Measurements from ENCODE around the gene MOXD1. TPM values are rescaled to one million over a fixed set of nuclear protein-coding genes. Genes with fewer than 3 reads are reported as not detected.

The MOXD1 gene
- total and polyA plus RNA-seq, 2 of the 8 experiments (the other 6 are each of a cell fraction or from before 2014, with no cell fraction given): 1.6 to 3.5 TPM

DNA sequence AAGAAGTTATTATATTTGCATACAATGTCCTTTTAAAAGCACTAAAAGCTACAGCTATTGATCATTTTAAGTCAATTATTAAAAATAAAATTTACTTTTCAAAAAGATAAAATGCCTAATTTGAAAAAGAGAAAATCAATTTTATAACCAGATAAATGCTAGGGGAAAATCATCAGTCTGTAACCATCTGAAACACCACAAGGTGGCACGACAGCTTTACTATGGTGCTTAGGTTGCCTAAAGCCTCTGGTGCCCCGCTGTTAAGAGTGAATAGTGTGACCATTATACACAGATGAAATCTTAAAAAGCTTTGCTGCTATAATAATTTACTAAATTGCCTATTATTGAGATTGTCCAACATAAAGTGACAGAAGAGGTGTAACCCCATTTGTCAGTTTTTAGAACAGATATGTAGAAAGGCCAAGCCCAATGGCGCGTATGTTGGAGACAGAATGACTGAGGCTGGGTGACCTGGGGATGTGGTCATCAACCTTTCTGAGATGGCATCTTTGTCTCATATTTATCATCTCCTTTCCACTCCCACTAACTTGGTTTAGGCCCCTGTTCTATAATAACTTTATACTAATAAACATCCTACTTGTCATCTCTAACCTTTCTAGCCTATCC lies 100.8 kb downstream of the MOXD1 start:
- Histone ChIP-seq H3K14ac (ENCODE audit: insufficient read length) (no peak overlapping the region), H3K23ac (ENCODE audit: insufficient read length) (no peak overlapping the region), H3K4me2 (ENCODE audit: insufficient read depth in 1 of 2, low read depth in 2 of 2, low read length in 2 of 2) (no peak overlapping the region), H4K5ac (ENCODE audit: insufficient read length, low read depth, low read length) (no peak overlapping the region), H3K56ac (replicated peaks; ENCODE audit: insufficient read length, low read depth, low read length) (no peak overlapping the region), H4K20me1 (replicated peaks in 1 of 2; ENCODE audit: control insufficient read depth in 1 of 2, insufficient read depth in 2 of 2, low read length in 2 of 2) (no peaks in the 10 kb centered on the region), H3K79me2 (ENCODE audit: control insufficient read depth in 1 of 2, insufficient read depth in 2 of 2, low read length in 2 of 2) (no peaks in the 10 kb centered on the region), H3K23me2 (ENCODE audit: low read depth, low read length) (no peaks in the 10 kb centered on the region), H4K91ac (replicated peaks; ENCODE audit: insufficient read length, low read length) (no peak overlapping the region), H3K4me1 (replicated peaks in 1 of 4; ENCODE audit: control insufficient read depth in 3 of 4, insufficient read depth in 4 of 4, low read length in 3 of 4) (no peaks in the 10 kb centered on the region), H2AK5ac (ENCODE audit: low read depth, low read length) (no peak overlapping the region), H3K18ac (ENCODE audit: extremely low read depth, low read length) (no peak overlapping the region), H3K36me3 (ENCODE audit: control insufficient read depth in 2 of 4, insufficient read depth in 4 of 4, low read length in 3 of 4) (no peaks in the 10 kb centered on the region), H2AFZ (ENCODE audit: low read length) (no peak overlapping the region), H3K27me3 (replicated peaks in 1 of 4; ENCODE audit: control insufficient read depth in 3 of 4, extremely low read depth in 1 of 4, insufficient read depth in 3 of 4, low read length in 3 of 4) (no peaks in the 10 kb centered on the region), H2BK15ac (ENCODE audit: low read length) (no peak overlapping the region), H4K8ac (ENCODE audit: extremely low read depth, insufficient read depth, low read length) (no peak overlapping the region), H3K9me3 (ENCODE audit: insufficient read depth in 2 of 2, low read depth in 1 of 2, low read length in 1 of 2) (no peaks in the 10 kb centered on the region), H3K79me1 (ENCODE audit: low read depth, low read length) (no peaks in the 10 kb centered on the region), H3K9ac (replicated peaks in 1 of 4; ENCODE audit: extremely low read depth in 1 of 4, low read depth in 3 of 4, low read length in 3 of 4) (no peak overlapping the region), H2BK5ac (ENCODE audit: low read depth, low read length) (no peak overlapping the region), H3K27ac (ENCODE audit: low read depth, low read length) (no peak overlapping the region), H3K4me3 (ENCODE audit: extremely low read depth in 1 of 4, insufficient read depth in 2 of 4, low read depth in 3 of 4, low read length in 4 of 4) (no peak overlapping the region), H2BK120ac (replicated peaks; ENCODE audit: low read depth, low read length) (no peak overlapping the region), H2BK20ac (ENCODE audit: low read length) (no peak overlapping the region), H3K4ac (replicated peaks; ENCODE audit: insufficient read length, low read depth, low read length) (no peak overlapping the region), H2BK12ac (ENCODE audit: low read depth, low read length) (no peak overlapping the region)
- CTCF ChIA-PET (ENCODE audit: partially characterized antibody): interaction anchor here (0.8 to 16.4 kb wide), 39 partner anchors 11 to 471 kb away, joined by 3 to 280 read pairs (median 4); no protein-coding TSS in a partner anchor
- DNase-seq (ENCODE audit: low read depth in 1 of 2, low spot score in 2 of 2) (no peak), FAIRE-seq (peak; percentile 91)
- WGBS, 2 experiments (ENCODE audit: extremely low coverage in 1 of 2, insufficient coverage in 1 of 2, insufficient read length in 1 of 2, insufficient replicate concordance in 2 of 2, low coverage in 1 of 2, low lambda C conversion rate in 2 of 2, missing lambda C conversion rate in 1 of 2): 49% methylated on average over 4 of the region's 4 CpGs; no CpG with 5 or more reads in 1 of the 2 experiments
- POLR2A ChIA-PET (ENCODE audit: partially characterized antibody): no interaction called here
- TF ChIP-seq PHF8 (conservative IDR thresholded peaks at IDR 0.05; ENCODE audit: low read depth, low read length) (no peak), RAD21 (IDR thresholded peaks at IDR 0.05 in 1 of 2, conservative IDR thresholded peaks at IDR 0.05 in 1 of 2; ENCODE audit: low read depth in 2 of 2, low read length in 2 of 2) (peak; percentile 90 to 93), CEBPB (IDR thresholded peaks at IDR 0.05; ENCODE audit: low read depth, low read length) (peak; percentile 29; the same call in 1 of the 2 replicates)
- TF ChIP-seq, protein P1, sequence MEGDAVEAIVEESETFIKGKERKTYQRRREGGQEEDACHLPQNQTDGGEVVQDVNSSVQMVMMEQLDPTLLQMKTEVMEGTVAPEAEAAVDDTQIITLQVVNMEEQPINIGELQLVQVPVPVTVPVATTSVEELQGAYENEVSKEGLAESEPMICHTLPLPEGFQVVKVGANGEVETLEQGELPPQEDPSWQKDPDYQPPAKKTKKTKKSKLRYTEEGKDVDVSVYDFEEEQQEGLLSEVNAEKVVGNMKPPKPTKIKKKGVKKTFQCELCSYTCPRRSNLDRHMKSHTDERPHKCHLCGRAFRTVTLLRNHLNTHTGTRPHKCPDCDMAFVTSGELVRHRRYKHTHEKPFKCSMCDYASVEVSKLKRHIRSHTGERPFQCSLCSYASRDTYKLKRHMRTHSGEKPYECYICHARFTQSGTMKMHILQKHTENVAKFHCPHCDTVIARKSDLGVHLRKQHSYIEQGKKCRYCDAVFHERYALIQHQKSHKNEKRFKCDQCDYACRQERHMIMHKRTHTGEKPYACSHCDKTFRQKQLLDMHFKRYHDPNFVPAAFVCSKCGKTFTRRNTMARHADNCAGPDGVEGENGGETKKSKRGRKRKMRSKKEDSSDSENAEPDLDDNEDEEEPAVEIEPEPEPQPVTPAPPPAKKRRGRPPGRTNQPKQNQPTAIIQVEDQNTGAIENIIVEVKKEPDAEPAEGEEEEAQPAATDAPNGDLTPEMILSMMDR (IDR thresholded peaks at IDR 0.05; ENCODE audit: control extremely low read depth in 1 of 3, insufficient read depth in 1 of 3, low read depth in 1 of 3, low read length in 3 of 3): peak in 2 of 3 experiments; percentile 61 to 81; a peak in 3 of 4 replicates
